NCI-H2227 (cell line): ENCODE measurements around the gene PPP6R2.
"Not testable (repeated sequence)": the region's sequence is repeated elsewhere in the genome, so short reads cannot be mapped to it uniquely, and the experiment has no call there.

Source experiments
- DNase-seq: peaks from one replicate; lab custom pipeline; 2025; ENCODE audit not compliant: unreplicated experiment; lab: John Stamatoyannopoulos, UW

Gene PPP6R2

GRCh38 chr22:50396751-50397370 lies 53.7 kb downstream of the PPP6R2 start:
- DNase-seq, result no peak

GRCh38 chr22:50397371-50398060 lies 54.4 kb downstream of the PPP6R2 start:
- not testable (repeated sequence) for DNase-seq

GRCh38 chr22:50398831-50399648 lies 55.9 kb downstream of the PPP6R2 start:
- DNase-seq, result no peak

DNA sequence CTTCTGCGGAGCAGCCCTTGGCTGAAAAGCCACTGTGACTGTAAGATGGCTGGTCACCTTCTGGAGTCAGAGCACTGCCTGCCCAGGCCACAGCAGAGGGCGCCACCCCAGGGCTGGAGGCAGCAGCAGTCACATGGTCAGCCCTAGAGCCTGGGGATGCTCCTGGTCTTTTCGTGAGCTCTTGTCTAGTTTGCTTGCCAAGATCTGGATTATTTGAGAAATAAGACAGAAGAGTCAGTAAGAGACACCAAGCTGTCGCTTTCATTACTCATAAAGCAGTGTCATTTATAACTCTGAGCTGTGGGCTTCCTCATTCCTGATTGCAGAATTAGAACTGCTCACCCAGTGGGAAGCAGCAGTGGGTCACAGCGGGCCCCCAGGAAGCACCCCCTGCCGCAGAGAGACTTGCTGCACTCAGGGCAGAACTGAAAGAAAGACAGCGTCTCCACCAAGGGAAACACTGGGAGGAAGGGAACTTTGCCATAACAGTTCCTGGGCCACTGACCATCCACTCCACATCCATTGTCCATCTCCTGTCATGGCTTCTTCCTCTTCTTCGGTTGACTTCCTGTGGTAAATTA lies 56.7 kb downstream of the PPP6R2 start:
- no peak for DNase-seq

GRCh38 chr22:50400406-50400805 lies 57.3 kb downstream of the PPP6R2 start:
- no peak for DNase-seq

GRCh38 chr22:50400931-50401330 lies 57.8 kb downstream of the PPP6R2 start:
- DNase-seq, result no peak

- no peak for DNase-seq
Measured at GRCh38 chr22:50401907-50402306, 58.8 kb downstream of the PPP6R2 start.

DNA sequence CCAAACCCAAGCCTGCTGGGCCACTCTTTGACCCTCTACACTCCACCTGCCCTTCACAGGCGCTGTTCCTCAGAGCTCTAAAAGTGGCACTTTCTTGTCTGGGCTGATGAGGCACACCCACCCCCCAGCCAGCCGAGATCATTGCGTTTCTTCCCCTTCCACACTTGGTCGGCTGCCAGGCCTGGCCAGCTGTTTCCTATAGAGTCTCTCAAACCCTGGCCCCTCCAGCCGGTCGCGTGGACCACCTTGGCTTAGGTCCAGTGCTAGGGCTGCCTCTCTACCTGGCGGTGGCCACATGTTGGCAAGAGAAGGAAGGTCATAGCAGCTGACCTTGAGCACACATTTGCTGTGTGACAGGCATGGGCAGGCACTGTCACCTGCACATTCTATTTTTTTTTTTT lies 60.6 kb downstream of the PPP6R2 start:
- DNase-seq, result no peak

GRCh38 chr22:50406416-50407170 lies 63.5 kb downstream of the PPP6R2 start:
- DNase-seq, result no peak

DNA sequence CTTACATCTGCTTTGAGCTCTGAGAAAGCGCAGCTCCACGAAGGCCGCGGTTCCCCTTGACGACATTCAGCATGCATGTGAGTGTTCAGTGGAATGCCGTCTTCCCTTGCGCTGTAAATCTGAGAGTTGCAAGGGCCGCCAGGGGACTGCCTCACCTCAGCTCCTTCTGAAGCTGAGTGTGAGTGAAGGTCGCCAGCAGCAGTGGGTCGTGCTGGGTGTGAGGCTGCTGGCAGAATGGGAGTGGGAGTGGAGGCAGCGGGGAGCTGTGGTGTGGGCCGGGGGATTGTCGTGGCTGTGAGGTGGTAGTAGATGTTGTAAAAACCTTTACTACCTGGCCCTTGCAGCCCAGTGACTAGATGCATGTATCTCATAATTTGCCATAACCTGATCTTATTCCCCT lies 65.2 kb downstream of the PPP6R2 start:
- DNase-seq, result no peak

GRCh38 chr22:50408954-50409353 lies 65.8 kb downstream of the PPP6R2 start:
- DNase-seq, result not testable (repeated sequence)

DNA sequence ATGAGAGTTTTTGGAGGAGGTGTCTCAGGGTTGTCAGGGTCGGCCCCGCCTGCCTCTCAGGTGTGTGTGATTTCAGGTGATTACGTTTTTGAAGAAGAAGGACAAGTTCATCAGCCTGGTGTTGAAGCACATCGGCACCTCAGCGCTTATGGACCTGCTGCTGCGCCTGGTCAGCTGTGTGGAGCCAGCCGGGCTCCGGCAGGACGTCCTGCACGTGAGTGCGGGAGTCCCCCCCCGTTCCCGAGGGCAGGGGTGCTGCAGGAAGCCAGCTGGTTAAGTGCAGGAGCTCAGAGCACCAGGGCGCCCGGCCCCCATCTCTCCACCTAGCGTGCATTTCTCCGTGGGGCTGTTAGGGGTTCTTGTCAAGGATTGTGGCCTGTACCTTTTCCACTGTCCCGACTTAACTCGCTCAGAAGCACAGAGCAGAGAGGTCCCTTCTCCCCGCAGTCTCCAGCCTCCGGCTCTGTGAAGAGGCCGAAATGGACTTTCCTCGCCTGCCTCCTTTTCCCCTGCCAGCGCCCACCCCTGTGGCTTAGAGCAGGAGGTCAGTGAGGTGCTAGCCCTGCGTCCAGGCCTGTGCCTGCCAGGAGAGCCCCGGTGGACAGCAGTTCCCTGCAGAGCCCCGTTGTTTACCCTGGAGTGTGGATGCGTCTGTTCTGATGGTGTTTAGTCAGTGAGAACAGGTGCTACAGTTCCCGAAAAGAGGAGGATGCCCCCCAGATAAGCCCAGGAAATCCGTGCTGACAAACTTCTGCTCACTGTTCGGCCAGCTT lies 71.5 kb downstream of the PPP6R2 start:
- DNase-seq, result no peak

DNA sequence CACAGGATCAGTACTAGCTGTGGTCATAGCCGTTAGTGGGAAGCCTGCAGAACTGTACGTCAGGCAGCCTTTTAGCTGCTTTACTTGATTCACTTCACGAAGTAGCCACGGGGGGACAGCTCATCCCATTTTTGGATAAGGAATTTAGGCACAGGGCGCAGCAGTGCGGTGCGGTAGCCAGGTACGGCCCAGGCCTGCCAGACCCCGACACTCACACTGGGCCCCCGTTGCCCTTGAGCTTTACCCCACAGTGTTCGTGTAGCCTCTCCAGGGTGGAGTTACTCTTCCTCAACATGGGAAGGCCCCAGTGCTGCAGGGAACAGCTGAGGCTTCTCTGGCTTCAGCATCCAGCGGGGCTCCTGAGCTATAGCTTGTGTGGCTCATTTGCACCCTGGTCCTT lies 72.3 kb downstream of the PPP6R2 start:
- DNase-seq, result no peak

GRCh38 chr22:50416996-50417395 lies 73.9 kb downstream of the PPP6R2 start:
- DNase-seq, result no peak

DNA sequence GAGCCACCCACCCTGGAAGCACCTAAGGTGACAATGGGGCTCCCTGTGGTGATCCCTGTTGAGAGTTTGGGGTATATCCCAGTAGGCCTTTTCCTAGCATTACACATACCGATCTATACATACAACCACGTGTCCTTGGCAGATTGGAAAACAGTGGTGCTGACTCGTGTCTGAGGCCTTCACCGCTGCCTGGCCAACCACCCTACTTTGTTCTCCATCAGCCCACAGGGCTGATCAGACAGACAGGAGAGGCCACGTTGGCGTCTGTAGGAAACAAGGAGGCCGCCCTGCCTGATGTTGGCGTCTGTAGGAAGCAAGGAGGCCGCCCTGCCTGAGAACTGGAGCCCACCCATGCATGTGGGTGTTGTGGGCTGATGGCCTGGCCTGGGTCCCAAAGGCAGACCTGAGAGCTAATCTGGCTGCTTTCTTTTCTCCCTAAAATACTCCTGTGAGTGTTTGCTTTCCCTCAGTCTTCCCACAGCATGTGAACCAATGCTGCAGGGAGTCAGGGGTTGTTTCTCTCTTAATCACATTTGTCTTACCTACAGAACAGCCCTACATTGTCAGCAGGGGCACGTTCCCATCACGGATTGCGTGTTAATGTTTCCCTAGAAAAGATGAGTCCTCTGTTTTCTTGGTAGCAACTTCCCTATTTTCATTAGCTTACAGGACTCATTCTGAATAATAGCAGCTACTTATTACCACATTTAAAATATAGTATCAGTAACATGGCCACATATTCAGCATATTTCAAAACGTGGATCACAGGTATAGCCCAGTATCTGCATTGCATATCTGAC lies 74.5 kb downstream of the PPP6R2 start:
- DNase-seq, result no peak

DNA sequence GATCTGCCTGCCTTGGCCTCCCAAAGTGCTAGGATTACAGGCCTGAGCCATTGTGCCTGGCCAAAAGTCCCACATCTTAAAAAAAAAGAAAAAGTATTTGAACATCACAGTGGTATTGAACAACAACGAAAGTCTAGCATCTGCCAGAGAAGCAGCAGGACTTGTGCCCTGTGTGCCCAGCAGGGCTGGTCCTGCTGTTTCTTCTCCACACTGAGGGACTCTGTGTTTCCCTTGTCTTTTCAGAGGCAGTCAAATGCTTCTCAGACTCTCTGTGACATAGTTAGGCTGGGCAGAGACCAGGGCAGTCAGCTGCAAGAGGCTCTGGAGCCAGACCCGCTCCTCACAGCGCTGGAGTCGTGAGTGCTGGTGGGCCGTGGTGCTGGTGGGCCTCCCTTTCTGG lies 75.5 kb downstream of the PPP6R2 start:
- DNase-seq, result no peak

DNA sequence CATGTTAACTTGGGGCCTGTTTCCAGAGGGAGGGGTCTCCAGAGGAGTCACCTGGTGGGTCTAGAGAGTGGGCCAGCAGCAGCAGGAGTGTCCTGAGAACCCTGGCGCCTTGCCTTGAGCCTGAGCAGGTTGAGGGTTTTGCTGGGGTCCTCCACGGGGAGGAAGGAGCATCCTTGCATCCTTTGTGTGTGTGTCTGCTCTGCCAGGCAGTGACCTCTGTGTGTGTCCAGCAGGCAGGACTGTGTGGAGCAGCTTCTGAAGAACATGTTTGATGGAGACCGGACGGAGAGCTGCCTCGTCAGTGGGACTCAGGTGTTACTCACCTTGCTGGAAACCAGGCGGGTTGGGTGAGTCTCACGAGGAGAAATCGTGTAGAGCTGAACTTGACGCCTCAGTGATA lies 76.0 kb downstream of the PPP6R2 start:
- DNase-seq, result no peak

GRCh38 chr22:50420015-50420414 lies 76.9 kb downstream of the PPP6R2 start:
- DNase-seq, result no peak

DNA sequence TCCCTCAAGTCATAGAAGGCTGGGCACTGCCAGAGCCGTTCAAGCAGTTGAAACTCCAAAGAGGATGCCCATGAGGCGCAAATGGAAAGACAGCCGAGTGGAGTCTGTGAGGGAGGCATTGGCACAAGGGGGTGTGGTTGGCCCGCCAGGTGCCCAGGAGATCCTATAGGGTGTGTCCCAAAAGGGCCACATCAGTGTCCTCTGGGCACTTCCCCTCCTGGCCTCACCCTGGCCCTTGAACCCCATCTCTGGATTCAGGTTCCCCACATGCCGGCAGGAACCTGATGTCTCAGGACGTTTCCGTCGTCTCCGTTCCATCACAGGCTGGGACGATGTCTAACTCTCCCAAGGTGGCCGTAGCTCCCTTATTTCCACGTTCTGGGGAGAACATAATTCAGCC lies 77.5 kb downstream of the PPP6R2 start:
- no peak for DNase-seq
